Measurements from ENCODE around the gene MAJIN.

Gene MAJIN

GRCh38 chr11:64906314-64906635, 65.6 kb downstream of the MAJIN start:
- Histone ChIP-seq H3K9me3 (ENCODE audit: low read depth, low read length) (no peaks in the 10 kb centered on the region), H3K9ac (ENCODE audit: insufficient read length) (no peak overlapping the region), H3K4me3 (no peak overlapping the region), H3K36me3 (ENCODE audit: insufficient read depth, low read length) (peaks cover 4% of the 10 kb centered on the region), H3K27ac (no peak overlapping the region)
- no peak for TF ChIP-seq EZH2 (IDR thresholded peaks at IDR 0.05)
- TF ChIP-seq POLR2AphosphoS5 (IDR thresholded peaks at IDR 0.05; ENCODE audit: borderline replicate concordance, low read depth, low read length): no peak
- no peak for TF ChIP-seq FOXP2 (optimal IDR thresholded peaks at IDR 0.05; ENCODE audit: control extremely low read depth, extremely low read length, insufficient read depth)
- DNase-seq (ENCODE audit: low read depth, low spot score): no peak

- H3K9ac ChIP-seq (ENCODE audit: insufficient read length): no peak overlapping the region
- no peak overlapping the region for H3K4me3 ChIP-seq
- H3K27ac ChIP-seq: no peak overlapping the region
- no peak for DNase-seq (ENCODE audit: low read depth, low spot score)
- H3K9me3 ChIP-seq (ENCODE audit: low read depth, low read length): no peaks in the 10 kb centered on the region
- no peak for TF ChIP-seq EZH2 (IDR thresholded peaks at IDR 0.05)
- no peak for TF ChIP-seq FOXP2 (optimal IDR thresholded peaks at IDR 0.05; ENCODE audit: control extremely low read depth, extremely low read length, insufficient read depth)
- TF ChIP-seq POLR2AphosphoS5 (IDR thresholded peaks at IDR 0.05; ENCODE audit: borderline replicate concordance, low read depth, low read length): no peak
- H3K36me3 ChIP-seq (ENCODE audit: insufficient read depth, low read length): peaks cover 4% of the 10 kb centered on the region
These were observed 66.2 kb downstream of the MAJIN start for GRCh38 chr11:64905516-64906313.

DNA sequence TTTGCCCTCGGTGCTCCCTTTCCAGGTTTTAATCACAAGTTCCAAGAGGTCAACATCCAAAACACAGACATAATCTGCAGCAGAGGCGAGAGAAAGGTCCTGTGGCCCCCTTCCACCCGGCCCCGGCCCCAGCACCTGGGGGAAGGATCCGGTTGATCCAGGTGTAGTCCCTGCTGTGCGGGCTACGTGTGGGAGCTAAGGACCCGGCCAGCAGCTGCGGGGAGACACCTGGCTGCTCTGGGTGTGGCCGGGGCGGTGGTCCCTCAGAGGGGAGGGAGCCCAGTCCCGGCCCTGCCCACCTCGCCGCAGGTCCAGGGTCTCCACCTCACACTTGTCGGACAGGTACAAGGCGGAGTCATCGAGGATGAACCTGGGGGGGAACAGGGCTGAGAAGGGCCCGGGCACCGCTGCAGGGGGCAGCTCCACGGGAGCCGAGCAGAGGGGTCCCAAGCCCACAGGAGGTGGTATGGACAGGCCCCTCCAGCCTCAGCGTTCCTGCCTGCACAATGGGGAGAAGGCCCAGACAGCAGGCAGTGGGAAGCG, 68.5 kb downstream of the MAJIN start:
- no peak overlapping the region for H3K4me3 ChIP-seq
- TF ChIP-seq FOXP2 (optimal IDR thresholded peaks at IDR 0.05; ENCODE audit: control extremely low read depth, extremely low read length, insufficient read depth) (no peak), POLR2AphosphoS5 (IDR thresholded peaks at IDR 0.05; ENCODE audit: borderline replicate concordance, low read depth, low read length) (no peak), EZH2 (IDR thresholded peaks at IDR 0.05) (no peak)
- H3K36me3 ChIP-seq (ENCODE audit: insufficient read depth, low read length): peaks cover 4% of the 10 kb centered on the region
- no peak overlapping the region for H3K27ac ChIP-seq
- H3K9ac ChIP-seq (ENCODE audit: insufficient read length): no peak overlapping the region
- DNase-seq (ENCODE audit: low read depth, low spot score): no peak
- H3K9me3 ChIP-seq (ENCODE audit: low read depth, low read length): no peaks in the 10 kb centered on the region

- Histone ChIP-seq H3K9me3 (ENCODE audit: low read depth, low read length) (no peaks in the 10 kb centered on the region), H3K27ac (no peak overlapping the region), H3K9ac (ENCODE audit: insufficient read length) (no peak overlapping the region), H3K36me3 (ENCODE audit: insufficient read depth, low read length) (peaks cover 4% of the 10 kb centered on the region), H3K4me3 (no peak overlapping the region)
- TF ChIP-seq FOXP2 (optimal IDR thresholded peaks at IDR 0.05; ENCODE audit: control extremely low read depth, extremely low read length, insufficient read depth) (no peak), POLR2AphosphoS5 (IDR thresholded peaks at IDR 0.05; ENCODE audit: borderline replicate concordance, low read depth, low read length) (no peak), EZH2 (IDR thresholded peaks at IDR 0.05) (no peak)
- no peak for DNase-seq (ENCODE audit: low read depth, low spot score)
These were observed 69.6 kb downstream of the MAJIN start for GRCh38 chr11:64902102-64902900.

DNA sequence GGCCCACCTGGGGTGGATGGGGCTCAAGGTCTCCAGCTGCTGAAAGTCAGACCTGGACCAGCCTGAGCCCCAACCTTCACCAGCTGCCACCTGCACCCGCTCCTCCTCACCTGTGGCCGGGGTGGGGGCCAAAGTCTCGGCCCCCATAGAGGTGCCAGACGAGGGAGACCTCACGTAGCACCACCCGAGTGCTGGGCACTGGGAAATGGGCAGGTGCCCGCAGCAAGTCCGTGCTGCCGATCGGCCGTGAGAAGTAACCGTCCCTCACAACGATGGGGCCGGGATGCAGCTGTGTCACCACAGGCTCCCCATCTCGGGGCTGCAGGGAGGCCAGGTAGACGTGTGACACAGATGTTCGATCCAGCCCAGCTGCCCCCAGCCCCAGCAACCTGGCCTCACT, 71.1 kb downstream of the MAJIN start:
- Histone ChIP-seq H3K4me3 (no peak overlapping the region), H3K36me3 (ENCODE audit: insufficient read depth, low read length) (peaks cover 4% of the 10 kb centered on the region), H3K9me3 (ENCODE audit: low read depth, low read length) (no peaks in the 10 kb centered on the region), H3K27ac (no peak overlapping the region), H3K9ac (ENCODE audit: insufficient read length) (no peak overlapping the region)
- no peak for TF ChIP-seq EZH2 (IDR thresholded peaks at IDR 0.05)
- TF ChIP-seq POLR2AphosphoS5 (IDR thresholded peaks at IDR 0.05; ENCODE audit: borderline replicate concordance, low read depth, low read length): no peak
- TF ChIP-seq FOXP2 (optimal IDR thresholded peaks at IDR 0.05; ENCODE audit: control extremely low read depth, extremely low read length, insufficient read depth): no peak
- DNase-seq (ENCODE audit: low read depth, low spot score): no peak

GRCh38 chr11:64900263-64900678, 71.6 kb downstream of the MAJIN start:
- DNase-seq (ENCODE audit: low read depth, low spot score): no peak
- TF ChIP-seq EZH2 (IDR thresholded peaks at IDR 0.05) (no peak), FOXP2 (optimal IDR thresholded peaks at IDR 0.05; ENCODE audit: control extremely low read depth, extremely low read length, insufficient read depth) (no peak), POLR2AphosphoS5 (IDR thresholded peaks at IDR 0.05; ENCODE audit: borderline replicate concordance, low read depth, low read length) (no peak)
- no peak overlapping the region for H3K4me3 ChIP-seq
- H3K36me3 ChIP-seq (ENCODE audit: insufficient read depth, low read length): peaks cover 2% of the 10 kb centered on the region
- no peak overlapping the region for H3K9ac ChIP-seq (ENCODE audit: insufficient read length)
- H3K27ac ChIP-seq: no peak overlapping the region
- H3K9me3 ChIP-seq (ENCODE audit: low read depth, low read length): no peaks in the 10 kb centered on the region

GRCh38 chr11:64898541-64898940, 73.4 kb downstream of the MAJIN start:
- Histone ChIP-seq H3K9ac (ENCODE audit: insufficient read length) (no peak overlapping the region), H3K9me3 (ENCODE audit: low read depth, low read length) (no peaks in the 10 kb centered on the region), H3K27ac (no peak overlapping the region), H3K4me3 (no peak overlapping the region), H3K36me3 (ENCODE audit: insufficient read depth, low read length) (no peaks in the 10 kb centered on the region; the same call in 1 of the 2 replicates)
- TF ChIP-seq FOXP2 (optimal IDR thresholded peaks at IDR 0.05; ENCODE audit: control extremely low read depth, extremely low read length, insufficient read depth): no peak
- no peak for TF ChIP-seq EZH2 (IDR thresholded peaks at IDR 0.05)
- no peak for TF ChIP-seq POLR2AphosphoS5 (IDR thresholded peaks at IDR 0.05; ENCODE audit: borderline replicate concordance, low read depth, low read length)
- DNase-seq (ENCODE audit: low read depth, low spot score): no peak

DNA sequence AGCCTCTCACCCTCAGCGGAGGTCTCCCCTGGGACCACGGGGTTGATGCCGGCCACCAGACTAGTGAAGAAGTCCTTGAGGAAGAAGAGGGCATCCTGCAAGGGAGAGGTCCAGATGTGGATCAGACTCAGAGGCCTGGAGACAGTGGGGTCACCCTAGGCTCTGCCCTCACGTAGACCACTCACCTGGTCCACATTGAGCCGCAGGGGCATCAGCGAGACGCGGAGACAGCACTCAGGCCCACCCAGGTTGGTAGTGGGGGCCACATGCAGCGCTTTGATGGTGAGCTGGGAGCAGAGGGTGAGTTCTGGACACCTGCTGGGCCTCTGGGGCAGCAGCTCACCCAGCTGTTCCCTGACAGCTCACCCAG, 73.8 kb downstream of the MAJIN start:
- no peaks in the 10 kb centered on the region; the same call in 1 of the 2 replicates for H3K36me3 ChIP-seq (ENCODE audit: insufficient read depth, low read length)
- no peak for DNase-seq (ENCODE audit: low read depth, low spot score)
- no peak overlapping the region for H3K9ac ChIP-seq (ENCODE audit: insufficient read length)
- no peak overlapping the region for H3K4me3 ChIP-seq
- H3K9me3 ChIP-seq (ENCODE audit: low read depth, low read length): no peaks in the 10 kb centered on the region
- H3K27ac ChIP-seq: no peak overlapping the region
- no peak for TF ChIP-seq EZH2 (IDR thresholded peaks at IDR 0.05)
- no peak for TF ChIP-seq FOXP2 (optimal IDR thresholded peaks at IDR 0.05; ENCODE audit: control extremely low read depth, extremely low read length, insufficient read depth)
- no peak for TF ChIP-seq POLR2AphosphoS5 (IDR thresholded peaks at IDR 0.05; ENCODE audit: borderline replicate concordance, low read depth, low read length)
